H9 (cell line): ENCODE data around the gene FERMT2. TPM values are rescaled to one million over a fixed set of nuclear protein-coding genes. Genes with fewer than 3 reads are reported as not detected.

Experiments used
- DNase-seq: peaks from one replicate; pipeline ENCODE4 v3.0.0-alpha.2; 2017
- H2AFZ ChIP-seq: one replicate; pipeline ENCODE4 v1.6.1; 2013; ENCODE audit warnings: mild to moderate bottlenecking, low read length, control low read depth, moderate library complexity
- H2AK5ac ChIP-seq: 2 replicates; pipeline ENCODE4 v1.6.1; 2013; ENCODE audit warnings: low read length, control low read depth, mixed read lengths; ENCODE audit not compliant: insufficient read length
- H2BK120ac ChIP-seq: one replicate; pipeline ENCODE4 v1.6.1; 2013; ENCODE audit warnings: low read depth, mild to moderate bottlenecking, low read length, control low read depth, inconsistent platforms; ENCODE audit not compliant: poor library complexity, severe bottlenecking
- H2BK12ac ChIP-seq: 2 replicates; pipeline ENCODE4 v1.6.1; 2013; ENCODE audit warnings: low read length, control low read depth, mixed read lengths, low read depth; ENCODE audit not compliant: insufficient read length
- H2BK15ac ChIP-seq: 2 replicates; pipeline ENCODE4 v1.6.1; 2013; ENCODE audit warnings: low read depth, low read length, control low read depth
- H2BK20ac ChIP-seq: one replicate; pipeline ENCODE4 v1.6.1; 2013; ENCODE audit warnings: low read depth, mild to moderate bottlenecking, low read length, control low read depth, inconsistent platforms; ENCODE audit not compliant: poor library complexity, severe bottlenecking
- H2BK5ac ChIP-seq: 2 replicates; pipeline ENCODE4 v1.6.1; 2013; ENCODE audit warnings: low read length, control low read depth, mixed read lengths; ENCODE audit not compliant: insufficient read length
- H3K14ac ChIP-seq: 2 replicates; pipeline ENCODE4 v1.6.1; 2013; ENCODE audit warnings: low read length, control low read depth; ENCODE audit not compliant: insufficient read depth
- H3K18ac ChIP-seq: 2 replicates; pipeline ENCODE4 v1.6.1; 2013; ENCODE audit warnings: low read depth, mild to moderate bottlenecking, mixed read lengths, low read length, control low read depth; ENCODE audit not compliant: insufficient read length
- H3K23ac ChIP-seq: 2 replicates; pipeline ENCODE4 v1.6.1; 2013; ENCODE audit warnings: low read length, control low read depth, mixed read lengths, low read depth; ENCODE audit not compliant: insufficient read length
- H3K23me2 ChIP-seq: 2 replicates; pipeline ENCODE4 v1.6.1; 2013; ENCODE audit warnings: low read depth, mild to moderate bottlenecking, mixed read lengths, low read length, control low read depth; ENCODE audit not compliant: insufficient read length, poor library complexity, severe bottlenecking
- H3K27ac ChIP-seq: 2 replicates; pipeline ENCODE4 v1.5.1; 2013; ENCODE audit warnings: low read length, control low read depth, mixed read lengths, low read depth; ENCODE audit not compliant: insufficient read length
- H3K27me3 ChIP-seq: 2 replicates; pipeline ENCODE4 v1.6.1; 2013; ENCODE audit warnings: low read length, control low read depth, inconsistent platforms; ENCODE audit not compliant: insufficient read depth
- H3K4ac ChIP-seq: 2 replicates; pipeline ENCODE4 v1.6.1; 2013; ENCODE audit warnings: low read depth, mild to moderate bottlenecking, control low read depth, inconsistent platforms, low read length, moderate library complexity
- H3K4me1 ChIP-seq: 2 replicates; pipeline ENCODE4 v1.6.1; 2013; ENCODE audit warnings: low read length, control low read depth, inconsistent platforms; ENCODE audit not compliant: insufficient read depth
- H3K4me2 ChIP-seq: 2 replicates; pipeline ENCODE4 v1.6.1; 2013; ENCODE audit warnings: low read length, control low read depth, mixed read lengths; ENCODE audit not compliant: insufficient read length, insufficient read depth
- H3K56ac ChIP-seq: 2 replicates; pipeline ENCODE4 v1.6.1; 2013; ENCODE audit warnings: low read depth, mild to moderate bottlenecking, mixed read lengths, low read length, control low read depth; ENCODE audit not compliant: insufficient read length
- H3K79me1 ChIP-seq: 2 replicates; pipeline ENCODE4 v1.6.1; 2013; ENCODE audit warnings: low read depth, mild to moderate bottlenecking, moderate library complexity, low read length, control low read depth, inconsistent platforms; ENCODE audit not compliant: insufficient read depth, poor library complexity, severe bottlenecking
- H3K79me2 ChIP-seq: 2 replicates; pipeline ENCODE4 v1.6.1; 2013; ENCODE audit warnings: low read length, control low read depth, inconsistent platforms; ENCODE audit not compliant: insufficient read depth
- H3K9ac ChIP-seq: 2 replicates; pipeline ENCODE4 v1.6.1; 2013; ENCODE audit warnings: low read length, control low read depth, mixed read lengths; ENCODE audit not compliant: insufficient read length; ENCODE audit errors: extremely low read depth
- H3K9me3 ChIP-seq: one replicate; pipeline ENCODE4 v1.6.1; 2013; ENCODE audit warnings: low read depth, low read length, inconsistent platforms; ENCODE audit not compliant: control insufficient read depth
- H3T11ph ChIP-seq: one replicate; pipeline ENCODE4 v1.6.1; 2013; ENCODE audit warnings: mild to moderate bottlenecking, low read length, control low read depth, inconsistent platforms
- H4K20me1 ChIP-seq: one replicate; pipeline ENCODE4 v1.6.1; 2013; ENCODE audit not compliant: control insufficient read depth, insufficient read length, insufficient read depth
- H4K5ac ChIP-seq: 2 replicates; pipeline ENCODE4 v1.6.1; 2013; ENCODE audit warnings: low read depth, mild to moderate bottlenecking, mixed read lengths, low read length, control low read depth; ENCODE audit not compliant: insufficient read length
- H4K8ac ChIP-seq: replicated peaks from 2 replicates; pipeline ENCODE4 v1.6.1; 2013; ENCODE audit warnings: low read length, control low read depth, mixed read lengths, low read depth; ENCODE audit not compliant: insufficient read length
- H4K91ac ChIP-seq: 2 replicates; pipeline ENCODE4 v1.6.1; 2013; ENCODE audit warnings: low read depth, mild to moderate bottlenecking, moderate library complexity, mixed read lengths, low read length, control low read depth; ENCODE audit not compliant: insufficient read length
- H3K27ac Mint-ChIP-seq, 3 experiments: 2 replicates in 2 of 3; 3 replicates in 1 of 3; pipeline ENCODE4 v1.8.0; 2020 to 2021; ENCODE audit warnings: mixed read lengths in 3 of 3, mild to moderate bottlenecking in 1 of 3, moderate library complexity in 1 of 3
- H3K27me3 Mint-ChIP-seq: 2 replicates; pipeline ENCODE4 v1.8.0; 2021; ENCODE audit warnings: low read depth, mild to moderate bottlenecking, moderate library complexity, mixed read lengths
- H3K36me3 Mint-ChIP-seq, 3 experiments: 2 replicates in 2 of 3; 3 replicates in 1 of 3; pipeline ENCODE4 v1.8.0; 2020 to 2021; ENCODE audit warnings: low read depth in 3 of 3, mixed read lengths in 3 of 3; ENCODE audit not compliant: insufficient read depth in 1 of 3
- H3K4me1 Mint-ChIP-seq, 2 experiments: 2 replicates each; pipeline ENCODE4 v1.8.0; 2020; ENCODE audit warnings: mixed read lengths in 2 of 2
- H3K4me3 Mint-ChIP-seq, 2 experiments: 2 replicates in 1 of 2; 3 replicates in 1 of 2; pipeline ENCODE4 v1.8.0; 2020 to 2021; ENCODE audit warnings: mild to moderate bottlenecking in 2 of 2, mixed read lengths in 2 of 2, moderate library complexity in 1 of 2
- H3K9me3 Mint-ChIP-seq, 2 experiments: 2 replicates in 1 of 2; 3 replicates in 1 of 2; pipeline ENCODE4 v1.8.0; 2020; ENCODE audit warnings: mild to moderate bottlenecking in 2 of 2, mixed read lengths in 2 of 2, moderate library complexity in 1 of 2
- CTCF ChIP-seq: fragments of 200-600 bp; sonication (generic); conservative IDR thresholded peaks from 3 replicates; pipeline ENCODE4 v1.8.0; 2021; ENCODE audit warnings: antibody characterized with exemption, mild to moderate bottlenecking
- WGBS: extraction: QIAGEN DNeasy Blood & Tissue Kit; methylation state at CpG from one replicate; pipeline ENCODE4 v1.1.7; 2013; ENCODE audit warnings: missing lambda C conversion rate, low lambda C conversion rate, mixed read lengths; ENCODE audit not compliant: insufficient read length; ENCODE audit errors: extremely low coverage; 5-methylcytosine and 5-hydroxymethylcytosine counted together
- total RNA-seq: library from RNA; stranded (reverse); gene quantifications from 2 replicates; pipeline ENCODE4 v1.2.1, GENCODE V29; 2021

FERMT2 gene
- total RNA-seq, 1 experiment from 2014 or later, result 128 TPM

DNA sequence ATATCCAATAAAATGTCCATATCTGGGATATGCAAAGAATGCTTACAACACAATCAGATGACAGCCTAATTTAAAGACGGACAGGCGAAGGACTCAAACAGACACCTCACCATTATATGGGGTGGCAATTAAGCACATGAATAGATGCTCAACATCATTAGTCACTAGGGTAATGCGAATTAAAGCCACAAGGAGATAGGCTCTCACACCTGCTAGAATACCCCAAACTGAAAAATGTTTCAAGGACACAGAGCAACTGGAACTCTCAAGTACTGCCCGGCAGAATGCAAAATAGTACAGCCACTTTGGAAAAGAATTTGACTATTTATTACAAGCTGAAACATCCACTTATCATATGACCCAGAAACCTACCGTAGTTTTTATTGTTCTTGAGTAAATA, 42.9 kb downstream of the FERMT2 start:
- Histone ChIP-seq H2BK12ac (no peak overlapping the region), H3K4ac (no peak overlapping the region), H3K18ac (no peak overlapping the region), H2BK20ac (no peak overlapping the region), H3K9me3 (no peaks in the 10 kb centered on the region), H2BK120ac (no peak overlapping the region), H2BK5ac (no peak overlapping the region), H3K56ac (no peak overlapping the region), H3K9ac (no peak overlapping the region), H3K23ac (no peak overlapping the region), H2AFZ (no peak overlapping the region), H2BK15ac (no peak overlapping the region), H3K14ac (no peak overlapping the region), H4K8ac (no peak overlapping the region), H4K20me1 (no peaks in the 10 kb centered on the region), H3K27me3 (no peaks in the 10 kb centered on the region), H3K27ac (no peak overlapping the region), H3K23me2 (no peaks in the 10 kb centered on the region), H3K4me1 (peaks cover 2% of the 10 kb centered on the region; the same call in 1 of the 2 replicates), H4K5ac (no peak overlapping the region), H3T11ph (no peak overlapping the region), H2AK5ac (no peak overlapping the region), H4K91ac (no peak overlapping the region), H3K79me2 (no peaks in the 10 kb centered on the region; the same call in 1 of the 2 replicates), H3K4me2 (no peak overlapping the region), H3K79me1 (peaks cover 4% of the 10 kb centered on the region)
- Mint-ChIP-seq H3K4me3 (no peak overlapping the region), H3K36me3 (peaks cover 5 to 15% (median 7%) of the 10 kb centered on the region in 3 experiments; a peak in 5 of 7 replicates), H3K27ac (no peak overlapping the region), H3K9me3 (no peaks in the 10 kb centered on the region), H3K27me3 (no peaks in the 10 kb centered on the region), H3K4me1 (peaks cover 9 to 10% of the 10 kb centered on the region in 2 experiments)
- no peak for DNase-seq
- TF ChIP-seq CTCF, result no peak
- no CpG with 5 or more reads among the region's 5 CpGs for WGBS
